Endothelial cell of umbilical vein (primary cell): ENCODE measurements around the gene SCNN1B. TPM values are rescaled to one million over a fixed set of nuclear protein-coding genes. Genes with fewer than 3 reads are reported as not detected.

Experiments
- BruUV-seq: library from RNA; stranded (reverse); fragments of 400-500 nt; replicated peaks from 2 replicates; lab custom pipeline; 2021; lab: Mats Ljungman, UMichigan
- CTCF ChIA-PET: fragments of 300-600, 350-600 bp; sonication (Branson Sonifier 250); formaldehyde crosslinking; loops from one replicate; lab custom pipeline; 2021; ENCODE audit warnings: antibody characterized with exemption, inconsistent platforms; lab: Charles Lee
- POLR2A ChIA-PET: fragments of 300-600, 350-600 bp; sonication (Branson Sonifier 250); formaldehyde crosslinking; loops from one replicate; lab custom pipeline; 2021; ENCODE audit warnings: antibody characterized with exemption, inconsistent platforms; lab: Charles Lee
- DNase-seq: peaks from one replicate; pipeline ENCODE4 v3.0.0-alpha.2; 2011; ENCODE audit warnings: low read depth, low spot score
- FAIRE-seq: peaks from 2 replicates; lab custom pipeline; 2011; peaks lifted over from hg19 to GRCh38; lab: Jason Lieb, UNC
- H2AFZ ChIP-seq: 2 replicates; pipeline ENCODE4 v1.6.0; 2012; ENCODE audit warnings: low read depth, low read length, control low read depth, inconsistent platforms
- H3K27ac ChIP-seq: 2 replicates; pipeline ENCODE4 v1.5.1; 2011; ENCODE audit warnings: low read depth, mild to moderate bottlenecking, control low read depth, low read length, moderate library complexity; ENCODE audit not compliant: insufficient read depth
- H3K27me3 ChIP-seq, 2 experiments: 2 replicates each; pipeline versions ENCODE4 v1.6.0 to v1.6.1; 2011; ENCODE audit warnings: low read length in 2 of 2, mixed read lengths in 1 of 2; ENCODE audit not compliant: control insufficient read depth in 2 of 2, insufficient read depth in 2 of 2
- H3K36me3 ChIP-seq, 2 experiments: 2 replicates in 1 of 2; 3 replicates in 1 of 2; pipeline ENCODE4 v1.5.1; 2011; ENCODE audit warnings: low read length in 2 of 2, mild to moderate bottlenecking in 1 of 2, moderate library complexity in 1 of 2; ENCODE audit not compliant: control insufficient read depth in 2 of 2, insufficient read depth in 2 of 2; ENCODE audit errors: extremely low read depth in 1 of 2
- H3K4me1 ChIP-seq: 3 replicates; pipeline ENCODE4 v1.5.1; 2011; ENCODE audit warnings: mild to moderate bottlenecking, low read length; ENCODE audit not compliant: control insufficient read depth, insufficient read depth; ENCODE audit errors: extremely low read depth
- H3K4me2 ChIP-seq: 2 replicates; pipeline ENCODE4 v1.6.1; 2011; ENCODE audit warnings: low read length, control low read depth, mixed read lengths; ENCODE audit not compliant: insufficient read depth
- H3K4me3 ChIP-seq, 3 experiments: fragments of 200-600 bp in 1 of 3; sonication (generic), shearing (Covaris generic) in 1 of 3; replicated peaks in 1 of 3; 2 replicates each; pipeline ENCODE4 v1.5.1; 2011 to 2016; ENCODE audit warnings: control low read depth in 3 of 3, low read length in 3 of 3, mild to moderate bottlenecking in 2 of 3, inconsistent platforms in 1 of 3, low read depth in 1 of 3, moderate library complexity in 1 of 3; ENCODE audit not compliant: insufficient read depth in 1 of 3
- H3K79me2 ChIP-seq: 2 replicates; pipeline ENCODE4 v1.6.0; 2012; ENCODE audit warnings: low read length, inconsistent platforms; ENCODE audit not compliant: control insufficient read depth, insufficient read depth
- H3K9ac ChIP-seq: replicated peaks from 2 replicates; pipeline ENCODE3; 2011; ENCODE audit warnings: low read length, control low read depth; ENCODE audit not compliant: insufficient read depth; ENCODE audit errors: extremely low read depth
- H3K9me1 ChIP-seq: replicated peaks from 3 replicates; pipeline ENCODE4 v1.6.0; 2011; ENCODE audit warnings: mild to moderate bottlenecking, low read length; ENCODE audit not compliant: control insufficient read depth, insufficient read depth; ENCODE audit errors: extremely low read depth
- H3K9me3 ChIP-seq: replicated peaks from 2 replicates; pipeline ENCODE4 v1.5.1; 2012; ENCODE audit warnings: low read length, inconsistent platforms; ENCODE audit not compliant: control insufficient read depth, insufficient read depth
- H4K20me1 ChIP-seq: replicated peaks from 2 replicates; pipeline ENCODE3; 2011; ENCODE audit warnings: mild to moderate bottlenecking, low read length; ENCODE audit not compliant: control insufficient read depth, insufficient read depth; ENCODE audit errors: extremely low read depth
- CTCF ChIP-seq, 2 donors: IDR thresholded peaks; 1 replicate in 1 of 2; 2 replicates in 1 of 2; pipeline ENCODE4 v1.5.1; 2011; ENCODE audit warnings: low read length in 2 of 2, mild to moderate bottlenecking in 2 of 2, moderate library complexity in 2 of 2, control low read depth in 1 of 2, inconsistent platforms in 1 of 2, low read depth in 1 of 2; ENCODE audit not compliant: insufficient read depth in 1 of 2; ENCODE audit errors: extremely low read depth in 1 of 2
- EZH2 ChIP-seq: IDR thresholded peaks from 2 replicates; pipeline ENCODE4 v1.6.1; 2012; ENCODE audit warnings: borderline replicate concordance, low read depth, mild to moderate bottlenecking, moderate library complexity, low read length, inconsistent platforms; ENCODE audit not compliant: severe bottlenecking
- FOS ChIP-seq: IDR thresholded peaks from 2 replicates; pipeline ENCODE4 v1.6.1; 2011; ENCODE audit warnings: mild to moderate bottlenecking, low read length, moderate library complexity, borderline replicate concordance; ENCODE audit not compliant: insufficient read depth
- GATA2 ChIP-seq: IDR thresholded peaks from 2 replicates; pipeline ENCODE4 v1.7.0; 2011; ENCODE audit warnings: low read depth, mild to moderate bottlenecking, moderate library complexity, mixed read lengths, low read length; ENCODE audit not compliant: insufficient read length, insufficient read depth
- JUN ChIP-seq: IDR thresholded peaks from 2 replicates; pipeline ENCODE4 v1.6.1; 2011; ENCODE audit warnings: borderline replicate concordance, low read depth; ENCODE audit not compliant: insufficient read length, insufficient read depth
- MAX ChIP-seq: IDR thresholded peaks from 2 replicates; pipeline ENCODE4 v1.6.1; 2011; ENCODE audit not compliant: insufficient read depth, insufficient read length
- MYC ChIP-seq: IDR thresholded peaks from one replicate; pipeline ENCODE4 v1.6.1; 2011; ENCODE audit warnings: mild to moderate bottlenecking, low read depth, low read length
- POLR2A ChIP-seq: IDR thresholded peaks from 2 replicates; pipeline ENCODE4 v1.6.1; 2012; ENCODE audit warnings: low read depth, mild to moderate bottlenecking, control low read depth, low read length
- POLR2AphosphoS5 ChIP-seq: IDR thresholded peaks from 2 replicates; pipeline ENCODE4 v1.6.1; 2012; ENCODE audit warnings: low read depth, mild to moderate bottlenecking, control low read depth, low read length, moderate library complexity; ENCODE audit not compliant: insufficient read depth
- dilution Hi-C: fragments of 300-500 bp; cut with MboI; formaldehyde crosslinking; loops from one replicate; pipeline ENCODE4 v1.15.0; 2019; ENCODE audit warnings: low sequenced_read_pairs; ENCODE audit not compliant: extremely low pct_ligation_motif_present
- intact Hi-C: fragments of 100-400 bp; cut with micrococcal nuclease; formaldehyde crosslinking; loops from one replicate; pipeline ENCODE4 v1.10.0; 2022
- polyA plus RNA-seq, 4 experiments: library from polyadenylated mRNA; depleted of rRNA in 3 of 4; stranded (reverse) in 3 of 4; unstranded in 1 of 4; fragments of >200 nt; gene quantifications; 2 replicates each; pipeline versions ENCODE4 v1.2.1 to v1.2.3, GENCODE V29; 2011 to 2012; ENCODE audit warnings: missing spikeins in 1 of 4
- total RNA-seq: library from RNA; stranded (reverse); gene quantifications from 2 replicates; pipeline ENCODE4 v1.2.3, GENCODE V29; 2021

The SCNN1B gene
- total and polyA plus RNA-seq, 2 donors (not counting 3 experiments of a cell fraction or from before 2014, with no cell fraction given): not detected

GRCh38 chr16:23428351-23428750 is 126.2 kb downstream of the SCNN1B start:
- no peaks in the 10 kb centered on the region for H3K79me2 ChIP-seq
- H3K4me3 ChIP-seq: no peak overlapping the region
- CTCF ChIA-PET: no interaction called here
- no peaks in the 10 kb centered on the region for H3K9me1 ChIP-seq
- peaks cover 4 to 6% of the 10 kb centered on the region in 2 experiments for H3K36me3 ChIP-seq
- H4K20me1 ChIP-seq: no peaks in the 10 kb centered on the region
- H3K27me3 ChIP-seq: no peaks in the 10 kb centered on the region
- dilution Hi-C loops (no loop called here), intact Hi-C loops (no loop called here)
- H3K4me2 ChIP-seq: no peak overlapping the region
- BruUV-seq: no TSS peak
- FAIRE-seq (no peak), DNase-seq (no peak)
- H2AFZ ChIP-seq: no peak overlapping the region
- peaks cover 13% of the 10 kb centered on the region for H3K4me1 ChIP-seq
- TF ChIP-seq POLR2AphosphoS5 (no peak), POLR2A (no peak), CTCF (IDR thresholded peaks at IDR 0.05; ENCODE audit: extremely low read depth in 1 of 2, insufficient read depth in 1 of 2, low read depth in 1 of 2, low read length in 2 of 2) (no peak), MYC (no peak), JUN (no peak), MAX (no peak), EZH2 (no peak), FOS (no peak), GATA2 (no peak)
- no peaks in the 10 kb centered on the region for H3K9me3 ChIP-seq
- POLR2A ChIA-PET: no interaction called here
- no peak overlapping the region for H3K9ac ChIP-seq
- no peak overlapping the region for H3K27ac ChIP-seq

Other genes with a start within 250 kb of the SCNN1B start
- gene USP31, start 152.8 kb upstream of the SCNN1B start, total RNA-seq: 37.4 and 42.4 TPM in 2 replicates
- 14.5 and 15.0 TPM in 2 replicates for gene USP31, start 152.8 kb upstream of the SCNN1B start, polyA plus RNA-seq
- gene SCNN1G, start 119.6 kb upstream of the SCNN1B start, total RNA-seq: not detected in 2 replicates
- not detected in 2 replicates for gene SCNN1G, start 119.6 kb upstream of the SCNN1B start, polyA plus RNA-seq
- 20.7 and 24.1 TPM in 2 replicates for gene COG7, start 150.9 kb downstream of the SCNN1B start, total RNA-seq
- 42.0 and 52.4 TPM in 2 replicates for gene COG7, start 150.9 kb downstream of the SCNN1B start, polyA plus RNA-seq
- gene GGA2, start 208.2 kb downstream of the SCNN1B start, total RNA-seq: 67.5 and 73.1 TPM in 2 replicates
- gene GGA2, start 208.2 kb downstream of the SCNN1B start, polyA plus RNA-seq: 32.9 and 33.3 TPM in 2 replicates